HCT116 (cell line): ENCODE data around the gene UNC79. TPM values are rescaled to one million over a fixed set of nuclear protein-coding genes. Genes with fewer than 3 reads are reported as not detected.

Experiments used
- ATAC-seq: fragments of 200-7000 bp; cut with Tn5 transposase; 2 replicates; pipeline ENCODE4 v1.9.1; 2020; ENCODE audit warnings: mild to moderate bottlenecking, moderate library complexity
- BruUV-seq: library from RNA; stranded (reverse); fragments of 400-500 nt; replicated peaks from 2 replicates; lab custom pipeline; 2021; lab: Mats Ljungman, UMichigan
- CTCF ChIA-PET: fragments of 300-600 bp; sonication (Branson Sonifier 250); formaldehyde crosslinking; loops from one replicate; lab custom pipeline; 2021; ENCODE audit warnings: antibody characterized with exemption; lab: Charles Lee
- POLR2A ChIA-PET: fragments of 300-600, 350-600 bp; sonication (Branson Sonifier 250); formaldehyde crosslinking; loops from one replicate; lab custom pipeline; 2021; ENCODE audit warnings: antibody characterized with exemption; lab: Charles Lee
- RAD21 ChIA-PET, 2 experiments: fragments of 300-600 bp; sonication (Branson Sonifier 250); formaldehyde crosslinking; loops; one replicate each; lab custom pipeline; 2023; ENCODE audit warnings: low total read pairs in 2 of 2; ENCODE audit not compliant: uncharacterized antibody in 2 of 2, unreplicated experiment in 2 of 2, low non-redundant PET in 1 of 2; lab: Charles Lee
- DNase-seq: peaks from one replicate; pipeline ENCODE4 v3.0.0-alpha.2; 2010; ENCODE audit warnings: low read depth, low spot score
- H2AFZ ChIP-seq: fragments of 200-600 bp; shearing (Covaris generic), sonication (generic); 2 replicates; pipeline ENCODE4 v1.6.1; 2017; ENCODE audit warnings: low read depth, mixed run types, mixed read lengths, antibody characterized with exemption, low read length; ENCODE audit not compliant: poor library complexity, severe bottlenecking
- H3K27ac ChIP-seq: 2 replicates; pipeline ENCODE4 v1.5.1; 2012; ENCODE audit warnings: low read depth, low read length
- H3K27me3 ChIP-seq: fragments of 200-600 bp; sonication (generic); 2 replicates; pipeline ENCODE4 v1.6.1; 2016; ENCODE audit warnings: mixed run types, low read length, mixed read lengths; ENCODE audit not compliant: insufficient read depth
- H3K36me3 ChIP-seq, 2 experiments: fragments of 200-500 bp in 1 of 2; fragments of 200-600 bp in 1 of 2; sonication (Bioruptor generic) in 1 of 2; sonication (generic) in 1 of 2; 2 replicates each; pipeline versions ENCODE4 v1.5.1 to v1.6.1; 2014 to 2016; ENCODE audit warnings: low read length in 2 of 2, inconsistent platforms in 1 of 2, mixed read lengths in 1 of 2, mixed run types in 1 of 2; ENCODE audit not compliant: insufficient read depth in 2 of 2, control insufficient read depth in 1 of 2
- H3K4me1 ChIP-seq, 2 experiments: fragments of 200-600 bp in 1 of 2; sonication (generic) in 1 of 2; 2 replicates each; pipeline versions ENCODE4 v1.5.1 to v1.6.1; 2012 to 2017; ENCODE audit warnings: low read length in 2 of 2, inconsistent platforms in 1 of 2, mild to moderate bottlenecking in 1 of 2, mixed read lengths in 1 of 2, mixed run types in 1 of 2, moderate library complexity in 1 of 2; ENCODE audit not compliant: insufficient read depth in 2 of 2, control insufficient read depth in 1 of 2
- H3K4me2 ChIP-seq: fragments of 200-600 bp; sonication (generic); 2 replicates; pipeline ENCODE4 v1.6.1; 2017; ENCODE audit warnings: mixed run types, low read length, mixed read lengths
- H3K4me3 ChIP-seq, 2 experiments: fragments of 200-600 bp in 1 of 2; sonication (generic) in 1 of 2; replicated peaks in 1 of 2; 2 replicates each; pipeline ENCODE4 v1.5.1; 2011 to 2016; ENCODE audit warnings: low read length in 2 of 2, control low read depth in 1 of 2, low read depth in 1 of 2, mild to moderate bottlenecking in 1 of 2, mixed read lengths in 1 of 2, mixed run types in 1 of 2
- H3K79me2 ChIP-seq: fragments of 200-600 bp; sonication (generic); 2 replicates; pipeline ENCODE4 v1.6.1; 2017; ENCODE audit warnings: mild to moderate bottlenecking, mixed run types, low read length, moderate library complexity, mixed read lengths; ENCODE audit not compliant: insufficient read depth
- H3K9ac ChIP-seq: fragments of 200-600 bp; sonication (generic); 2 replicates; pipeline ENCODE4 v1.6.1; 2016; ENCODE audit warnings: low read length, mixed read lengths
- H3K9me2 ChIP-seq: fragments of 200-600 bp; sonication (generic), shearing (Covaris generic); 2 replicates; pipeline ENCODE4 v1.6.1; 2017; ENCODE audit warnings: mixed run types, mild to moderate bottlenecking, moderate library complexity; ENCODE audit not compliant: insufficient read depth
- H3K9me3 ChIP-seq, 2 experiments: fragments of 200-500 bp in 1 of 2; fragments of 200-600 bp in 1 of 2; sonication (Bioruptor generic) in 1 of 2; sonication (generic) in 1 of 2; 2 replicates each; pipeline ENCODE4 v1.6.1; 2014 to 2017; ENCODE audit warnings: low read length in 2 of 2, mixed read lengths in 2 of 2, inconsistent platforms in 1 of 2, low read depth in 1 of 2, mild to moderate bottlenecking in 1 of 2, mixed run types in 1 of 2, moderate library complexity in 1 of 2; ENCODE audit not compliant: control insufficient read depth in 1 of 2, insufficient read depth in 1 of 2
- H4K20me1 ChIP-seq: fragments of 200-600 bp; sonication (generic), shearing (Covaris generic); 2 replicates; pipeline ENCODE4 v1.6.1; 2017; ENCODE audit warnings: mixed run types, mild to moderate bottlenecking, moderate library complexity; ENCODE audit not compliant: insufficient read depth
- ATF3 ChIP-seq: IDR thresholded peaks from 2 replicates; pipeline ENCODE4 v1.6.1; 2012
- EGR1 ChIP-seq: IDR thresholded peaks from 2 replicates; pipeline ENCODE4 v1.6.1; 2012; ENCODE audit warnings: low read depth
- ELF1 ChIP-seq: IDR thresholded peaks from 2 replicates; pipeline ENCODE4 v1.6.1; 2012; ENCODE audit warnings: low read depth, borderline replicate concordance
- EZH2phosphoT487 ChIP-seq: fragments of 200-600 bp; IDR thresholded peaks from 2 replicates; pipeline ENCODE4 v1.6.1; 2018; ENCODE audit warnings: antibody characterized with exemption, borderline replicate concordance
- FOSL1 ChIP-seq: IDR thresholded peaks from 2 replicates; pipeline ENCODE4 v1.6.1; 2012; ENCODE audit warnings: low read depth
- MAX ChIP-seq: IDR thresholded peaks from 2 replicates; pipeline ENCODE4 v1.6.1; 2012
- POLR2A ChIP-seq: IDR thresholded peaks from 2 replicates; pipeline ENCODE4 v1.7.0; 2011; ENCODE audit warnings: borderline replicate concordance; ENCODE audit not compliant: insufficient read depth, insufficient read length; ENCODE audit errors: extremely low read depth
- POLR2AphosphoS5 ChIP-seq: IDR thresholded peaks from 2 replicates; pipeline ENCODE4 v1.6.1; 2011; ENCODE audit warnings: mild to moderate bottlenecking, low read depth, low read length, moderate library complexity
- RAD21 ChIP-seq: IDR thresholded peaks from 2 replicates; pipeline ENCODE4 v1.6.1; 2012; ENCODE audit warnings: low read depth, mild to moderate bottlenecking
- REST ChIP-seq: IDR thresholded peaks from 2 replicates; pipeline ENCODE4 v1.6.1; 2012; ENCODE audit warnings: low read depth
- SIN3A ChIP-seq: IDR thresholded peaks from 2 replicates; pipeline ENCODE4 v1.6.1; 2012; ENCODE audit warnings: low read depth
- SRF ChIP-seq: IDR thresholded peaks from 2 replicates; pipeline ENCODE4 v1.6.1; 2012; ENCODE audit warnings: low read depth
- TCF7L2 ChIP-seq: IDR thresholded peaks from 2 replicates; pipeline ENCODE4 v1.7.0; 2011; ENCODE audit warnings: borderline replicate concordance, inconsistent platforms; ENCODE audit not compliant: insufficient read depth, insufficient read length; ENCODE audit errors: extremely low read depth
- YY1 ChIP-seq: IDR thresholded peaks from 2 replicates; pipeline ENCODE4 v1.6.1; 2011; ENCODE audit warnings: low read length, low read depth, moderate library complexity, mild to moderate bottlenecking; ENCODE audit not compliant: insufficient replicate concordance; ENCODE audit errors: extremely low read depth
- ZBTB33 ChIP-seq: IDR thresholded peaks from 2 replicates; pipeline ENCODE4 v1.6.1; 2011; ENCODE audit warnings: mild to moderate bottlenecking, low read length, moderate library complexity; ENCODE audit not compliant: insufficient replicate concordance; ENCODE audit errors: extremely low read depth
- ZFX ChIP-seq: fragments of 450-650 bp; IDR thresholded peaks from 2 replicates; pipeline ENCODE4 v1.6.1; 2017
- ZNF274 ChIP-seq: fragments of 200-500 bp; sonication (Bioruptor generic); IDR thresholded peaks from 2 replicates; pipeline ENCODE4 v1.6.1; 2014; ENCODE audit warnings: mild to moderate bottlenecking, low read depth, low read length, inconsistent platforms
- intact Hi-C: fragments of 100-400 bp; cut with micrococcal nuclease; formaldehyde crosslinking; loops from 2 replicates; pipeline ENCODE4 v1.10.0; 2022
- total RNA-seq: library from RNA; stranded (reverse); gene quantifications from one replicate; pipeline ENCODE4 v1.2.1, GENCODE V29; 2021; ENCODE audit not compliant: unreplicated experiment

Gene UNC79
- total RNA-seq, 1 experiment from 2014 or later = 0.10 TPM

GRCh38 chr14:93685121-93685895, 254.6 kb downstream of the UNC79 start (continued):
- TF ChIP-seq REST (no peak), EGR1 (no peak), ZBTB33 (no peak), SRF (no peak)

- Histone ChIP-seq H3K9ac (no peak overlapping the region), H3K4me2 (no peak overlapping the region), H2AFZ (no peak overlapping the region), H3K4me1 (0 out of 4 replicates have a peak, but pooled peaks cover 0 to 2% of the 10 kb centered on the region in 2 experiments), H4K20me1 (no peaks in the 10 kb centered on the region), H3K9me3 (no peaks in the 10 kb centered on the region), H3K27me3 (peaks cover 26% of the 10 kb centered on the region; the same call in 1 of the 2 replicates), H3K27ac (no peak overlapping the region), H3K9me2 (no peaks in the 10 kb centered on the region), H3K79me2 (no peaks in the 10 kb centered on the region), H3K36me3 (no peaks in the 10 kb centered on the region), H3K4me3 (no peak overlapping the region)
- no peak for DNase-seq
- ChIA-PET CTCF (no interaction called here), POLR2A (no interaction called here), RAD21 (no interaction called here)
- no TSS peak for BruUV-seq
- intact Hi-C loops = no loop called here
- no peak for ATAC-seq
- no peak for TF ChIP-seq EZH2phosphoT487
- no peak for TF ChIP-seq FOSL1
- TF ChIP-seq POLR2AphosphoS5 = no peak
- no peak for TF ChIP-seq ATF3
- TF ChIP-seq ZFX = no peak
- no peak for TF ChIP-seq ZNF274
- TF ChIP-seq MAX = no peak
- no peak for TF ChIP-seq RAD21
- no peak for TF ChIP-seq TCF7L2
- TF ChIP-seq YY1 = no peak
- TF ChIP-seq SIN3A = no peak
- TF ChIP-seq ELF1 = no peak
- TF ChIP-seq ZBTB33 = no peak
- TF ChIP-seq POLR2A = no peak
Observed at GRCh38 chr14:93686268-93686667, 255.5 kb downstream of the UNC79 start.
